Spleen (tissue), 7 donors: Measurements from ENCODE around the gene DESI1.

Experiments used
- POLR2A ChIP-seq, 3 donors: fragments of 450-650 bp; IDR thresholded peaks; one replicate each; pipeline ENCODE4 v1.5.1; 2017; ENCODE audit warnings: antibody characterized with exemption in 3 of 3, mild to moderate bottlenecking in 1 of 3
- POLR2AphosphoS5 ChIP-seq, 3 donors: sonication (generic); formaldehyde crosslinking; IDR thresholded peaks; one replicate each; pipeline ENCODE4 v1.5.1; 2017; ENCODE audit warnings: antibody characterized with exemption in 3 of 3
- TF ChIP-seq, protein P1 (sequence below), 11 experiments: fragments of 200-600 bp in 7 of 11; fragments of 450-650 bp in 4 of 11; sonication (generic) in 4 of 11; IDR thresholded peaks in 8 of 11; conservative IDR thresholded peaks in 3 of 11; 1 replicate in 7 of 11; 2 replicates in 4 of 11; pipeline versions ENCODE4 v1.4.0 to v1.8.0; 2016 to 2021; ENCODE audit warnings: antibody characterized with exemption in 11 of 11, inconsistent platforms in 4 of 11, mild to moderate bottlenecking in 1 of 11
- donor health status: DM: no; HTN: no; CAD: no; lungs with moderate emphysema.
- donor health status: DM: no; HTN: no; CAD: no.
- donor health status: DM: no; HTN: no; CAD: no.

DNA sequence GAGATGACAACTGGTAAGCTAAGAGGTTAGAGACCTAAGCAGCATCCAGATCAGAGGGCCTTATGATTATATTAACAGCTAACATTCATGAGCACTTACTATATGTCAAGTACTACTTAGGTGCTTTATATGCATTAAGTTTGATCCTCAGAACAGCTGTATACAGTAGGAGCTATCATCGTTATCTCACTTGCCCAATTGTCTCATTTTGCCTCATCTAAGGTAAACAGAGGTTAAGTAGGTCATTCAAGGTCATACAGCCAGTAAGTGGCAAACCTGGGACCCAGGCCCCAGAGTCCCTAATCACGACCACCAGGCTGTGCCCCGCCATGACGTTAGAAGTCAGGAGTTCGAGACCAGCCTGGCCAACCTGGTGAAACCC lies 72.0 kb downstream of the DESI1 start:
- TF ChIP-seq, protein P1, sequence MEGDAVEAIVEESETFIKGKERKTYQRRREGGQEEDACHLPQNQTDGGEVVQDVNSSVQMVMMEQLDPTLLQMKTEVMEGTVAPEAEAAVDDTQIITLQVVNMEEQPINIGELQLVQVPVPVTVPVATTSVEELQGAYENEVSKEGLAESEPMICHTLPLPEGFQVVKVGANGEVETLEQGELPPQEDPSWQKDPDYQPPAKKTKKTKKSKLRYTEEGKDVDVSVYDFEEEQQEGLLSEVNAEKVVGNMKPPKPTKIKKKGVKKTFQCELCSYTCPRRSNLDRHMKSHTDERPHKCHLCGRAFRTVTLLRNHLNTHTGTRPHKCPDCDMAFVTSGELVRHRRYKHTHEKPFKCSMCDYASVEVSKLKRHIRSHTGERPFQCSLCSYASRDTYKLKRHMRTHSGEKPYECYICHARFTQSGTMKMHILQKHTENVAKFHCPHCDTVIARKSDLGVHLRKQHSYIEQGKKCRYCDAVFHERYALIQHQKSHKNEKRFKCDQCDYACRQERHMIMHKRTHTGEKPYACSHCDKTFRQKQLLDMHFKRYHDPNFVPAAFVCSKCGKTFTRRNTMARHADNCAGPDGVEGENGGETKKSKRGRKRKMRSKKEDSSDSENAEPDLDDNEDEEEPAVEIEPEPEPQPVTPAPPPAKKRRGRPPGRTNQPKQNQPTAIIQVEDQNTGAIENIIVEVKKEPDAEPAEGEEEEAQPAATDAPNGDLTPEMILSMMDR (IDR thresholded peaks at IDR 0.05 in 8 of 11, conservative IDR thresholded peaks at IDR 0.05 in 3 of 11) = no peak
- TF ChIP-seq POLR2AphosphoS5 (IDR thresholded peaks at IDR 0.05) = no peak
- TF ChIP-seq POLR2A (IDR thresholded peaks at IDR 0.05) = no peak
